ENCODE results near the gene RGS9. TPM values are rescaled to one million over a fixed set of nuclear protein-coding genes. Genes with fewer than 3 reads are reported as not detected.

RGS9 gene
- total RNA-seq, 1 experiment from 2014 or later: 6.3 TPM

GRCh38 chr17:65102235-65102634, 34.9 kb upstream of the RGS9 start:
- POLR2A ChIA-PET: no interaction called here
- no peaks in the 10 kb centered on the region for H3K9me3 ChIP-seq
- BruUV-seq (replicated peaks): no TSS peak
- H3K4me1 ChIP-seq: peaks cover 5% of the 10 kb centered on the region; the same call in 1 of the 2 replicates
- no peak overlapping the region for H3K27ac Mint-ChIP-seq (ENCODE audit: unreplicated experiment)
- no peaks in the 10 kb centered on the region for H3K36me3 Mint-ChIP-seq (ENCODE audit: insufficient read depth, unreplicated experiment)
- no peaks in the 10 kb centered on the region for H3K4me1 Mint-ChIP-seq (ENCODE audit: low read depth, unreplicated experiment)
- no peak for TF ChIP-seq CTCF (IDR thresholded peaks at IDR 0.05; ENCODE audit: insufficient read depth in 1 of 2, low read depth in 1 of 2, low read length in 1 of 2, severe bottlenecking in 1 of 2, unreplicated experiment in 1 of 2)
- H3K36me3 ChIP-seq (ENCODE audit: control insufficient read depth, insufficient read depth, low read length): no peaks in the 10 kb centered on the region
- no peak overlapping the region for H3K4me3 Mint-ChIP-seq (ENCODE audit: unreplicated experiment)
- H3K9me3 Mint-ChIP-seq (ENCODE audit: unreplicated experiment): no peaks in the 10 kb centered on the region
- DNase-seq: no peak
- intact Hi-C loops (cut with micrococcal nuclease; ENCODE audit: unreplicated experiment): loop anchor here (5.0 kb wide), 1 partner anchor 125 kb away; no protein-coding TSS in a partner anchor
- H3K27me3 Mint-ChIP-seq (ENCODE audit: insufficient read depth, unreplicated experiment): no peaks in the 10 kb centered on the region
- no peak overlapping the region for H3K4me3 ChIP-seq (ENCODE audit: low read depth, low read length)
- no peaks in the 10 kb centered on the region for H3K27me3 ChIP-seq (replicated peaks; ENCODE audit: control insufficient read depth, insufficient read depth, low read length)
- CTCF ChIA-PET: no interaction called here

- DNase-seq: no peak
- Mint-ChIP-seq H3K36me3 (ENCODE audit: insufficient read depth, unreplicated experiment) (no peaks in the 10 kb centered on the region), H3K9me3 (ENCODE audit: unreplicated experiment) (no peaks in the 10 kb centered on the region), H3K4me1 (ENCODE audit: low read depth, unreplicated experiment) (no peaks in the 10 kb centered on the region), H3K4me3 (ENCODE audit: unreplicated experiment) (no peak overlapping the region), H3K27ac (ENCODE audit: unreplicated experiment) (no peak overlapping the region), H3K27me3 (ENCODE audit: insufficient read depth, unreplicated experiment) (no peaks in the 10 kb centered on the region)
- peaks cover 5% of the 10 kb centered on the region; the same call in 1 of the 2 replicates for H3K4me1 ChIP-seq
- no peaks in the 10 kb centered on the region for H3K36me3 ChIP-seq (ENCODE audit: control insufficient read depth, insufficient read depth, low read length)
- ChIA-PET POLR2A (no interaction called here), CTCF (no interaction called here)
- intact Hi-C loops (cut with micrococcal nuclease; ENCODE audit: unreplicated experiment): loop anchor here (5.0 kb wide), 1 partner anchor 125 kb away; no protein-coding TSS in a partner anchor
- H3K4me3 ChIP-seq (ENCODE audit: low read depth, low read length): no peak overlapping the region
- H3K9me3 ChIP-seq: no peaks in the 10 kb centered on the region
- no peak for TF ChIP-seq CTCF (IDR thresholded peaks at IDR 0.05; ENCODE audit: insufficient read depth in 1 of 2, low read depth in 1 of 2, low read length in 1 of 2, severe bottlenecking in 1 of 2, unreplicated experiment in 1 of 2)
- H3K27me3 ChIP-seq (replicated peaks; ENCODE audit: control insufficient read depth, insufficient read depth, low read length): no peaks in the 10 kb centered on the region
- BruUV-seq (replicated peaks): no TSS peak
These were observed 34.4 kb upstream of the RGS9 start for GRCh38 chr17:65102788-65103187.

GRCh38 chr17:65103431-65103830, 33.7 kb upstream of the RGS9 start:
- POLR2A ChIA-PET: no interaction called here
- CTCF ChIA-PET: interaction anchor here (0.6 kb wide), 1 partner anchor 121 kb away, joined by 5 read pairs; no protein-coding TSS in a partner anchor

More at GRCh38 chr17:65103431-65103830, 33.7 kb upstream of the RGS9 start:
- Mint-ChIP-seq H3K4me1 (ENCODE audit: low read depth, unreplicated experiment) (no peaks in the 10 kb centered on the region), H3K27ac (ENCODE audit: unreplicated experiment) (no peak overlapping the region), H3K36me3 (ENCODE audit: insufficient read depth, unreplicated experiment) (no peaks in the 10 kb centered on the region), H3K9me3 (ENCODE audit: unreplicated experiment) (no peaks in the 10 kb centered on the region), H3K27me3 (ENCODE audit: insufficient read depth, unreplicated experiment) (no peaks in the 10 kb centered on the region), H3K4me3 (ENCODE audit: unreplicated experiment) (no peak overlapping the region)
- DNase-seq: no peak
- Histone ChIP-seq H3K4me3 (ENCODE audit: low read depth, low read length) (no peak overlapping the region), H3K9me3 (no peaks in the 10 kb centered on the region), H3K36me3 (ENCODE audit: control insufficient read depth, insufficient read depth, low read length) (no peaks in the 10 kb centered on the region), H3K27me3 (replicated peaks; ENCODE audit: control insufficient read depth, insufficient read depth, low read length) (no peaks in the 10 kb centered on the region), H3K4me1 (peaks cover 5% of the 10 kb centered on the region; the same call in 1 of the 2 replicates)
- no peak for TF ChIP-seq CTCF (IDR thresholded peaks at IDR 0.05; ENCODE audit: insufficient read depth in 1 of 2, low read depth in 1 of 2, low read length in 1 of 2, severe bottlenecking in 1 of 2, unreplicated experiment in 1 of 2)
- BruUV-seq (replicated peaks): no TSS peak
- intact Hi-C loops (cut with micrococcal nuclease; ENCODE audit: unreplicated experiment): loop anchor here (5.0 kb wide), 1 partner anchor 126 kb away; no protein-coding TSS in a partner anchor

Data from Caco-2 (cell line).